Stimulated activated CD8-positive, alpha-beta memory T cell treated with anti-CD3 and anti-CD28 coated beads, Interleukin-7, amount 100 ng/mL, for 1 hour (primary cell): ENCODE data around the gene CHL1.
"Not testable (repeated sequence)": the region's sequence is repeated elsewhere in the genome, so short reads cannot be mapped to it uniquely, and the experiment has no call there.

ENCODE experiments used
- DNase-seq, 2 donors: peaks; one replicate each; pipeline ENCODE4 v3.0.0-alpha.2; 2020; ENCODE audit warnings: low read depth in 2 of 2

The CHL1 gene

DNA sequence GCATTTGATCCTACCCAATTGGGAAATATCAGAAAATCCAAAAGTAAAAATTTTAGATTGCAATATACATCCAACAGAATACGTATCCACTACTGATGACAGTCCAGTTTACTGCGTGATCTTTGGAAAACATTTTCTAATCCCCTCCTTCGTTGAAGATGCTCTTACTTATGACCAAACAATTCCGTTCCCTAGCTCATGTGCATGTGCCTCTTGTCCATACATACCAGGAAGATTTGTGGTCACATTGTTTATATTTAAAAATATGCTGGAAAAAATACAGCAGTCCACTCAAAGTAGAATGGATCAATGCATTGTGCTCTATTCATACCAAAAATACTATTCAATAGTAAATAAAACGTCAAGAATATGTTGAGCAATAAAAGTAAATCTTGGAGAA, 135.3 kb downstream of the CHL1 start:
- no peak for DNase-seq

GRCh38 chr3:332701-333100, 136.1 kb downstream of the CHL1 start:
- DNase-seq: no peak

GRCh38 chr3:335240-335639, 138.7 kb downstream of the CHL1 start:
- no peak for DNase-seq

DNA sequence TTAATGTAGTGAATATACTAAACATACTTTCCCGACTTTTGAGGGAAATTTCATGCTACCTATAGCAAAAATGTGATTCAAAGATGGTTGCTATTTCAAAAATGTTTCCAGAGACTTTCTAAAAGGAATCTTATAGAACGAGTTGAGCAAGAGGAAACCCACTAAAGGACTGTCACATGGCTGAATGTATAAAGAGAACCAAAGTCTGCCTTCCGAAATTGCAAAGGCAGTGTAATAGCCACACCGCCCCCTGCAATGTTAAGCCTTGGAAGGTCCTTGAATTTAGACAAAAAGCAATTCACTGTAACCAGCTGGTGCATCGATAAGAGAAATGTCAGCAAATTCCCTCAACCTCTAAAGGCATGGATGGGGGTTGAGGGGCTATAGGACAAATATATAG, 142.8 kb downstream of the CHL1 start:
- no peak for DNase-seq

DNA sequence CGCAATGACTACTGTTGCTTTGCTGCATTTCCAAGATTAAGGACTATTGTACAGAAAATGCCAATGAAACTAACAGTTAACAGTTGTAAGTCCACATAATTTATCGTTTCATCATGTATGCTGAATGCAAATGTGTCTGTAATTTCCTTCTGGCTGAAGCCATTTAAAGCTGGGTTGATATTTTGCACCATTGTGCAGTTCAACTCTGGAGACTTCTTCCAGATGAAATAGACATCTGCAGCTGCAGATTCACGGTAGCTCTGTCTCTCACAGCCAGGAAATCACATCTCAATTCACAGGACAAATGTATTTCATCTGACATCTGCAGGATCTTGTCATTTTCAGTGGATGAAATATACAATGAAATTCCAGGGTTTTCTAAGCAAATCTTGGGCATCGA, 145.4 kb downstream of the CHL1 start:
- no peak for DNase-seq

- no peak for DNase-seq
Measured at GRCh38 chr3:346186-346585, 149.6 kb downstream of the CHL1 start.

- DNase-seq: no peak
Measured at GRCh38 chr3:347581-347980, 151.0 kb downstream of the CHL1 start.

GRCh38 chr3:350871-351371, 154.4 kb downstream of the CHL1 start:
- no peak for DNase-seq

- no peak for DNase-seq
Measured at GRCh38 chr3:352599-352998, 156.0 kb downstream of the CHL1 start.

- DNase-seq: no peak
Measured at GRCh38 chr3:353191-353739, 156.7 kb downstream of the CHL1 start.

DNA sequence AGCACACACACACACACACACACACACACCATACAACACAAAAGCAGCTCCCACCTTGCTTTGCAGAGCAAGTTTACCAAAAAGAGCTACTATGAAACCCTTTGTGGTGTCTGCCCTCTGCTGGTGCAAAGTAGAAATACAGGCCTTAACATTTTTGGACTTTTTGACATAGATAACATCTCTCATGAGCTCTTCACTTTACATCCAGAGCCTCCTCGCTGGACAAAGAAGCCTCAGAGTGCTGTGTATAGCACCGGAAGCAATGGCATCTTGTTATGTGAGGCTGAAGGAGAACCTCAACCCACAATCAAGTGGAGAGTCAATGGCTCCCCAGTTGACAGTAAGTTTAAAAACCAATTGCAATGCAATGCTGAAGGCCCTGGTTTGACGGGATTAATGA, 157.9 kb downstream of the CHL1 start:
- no peak for DNase-seq

DNA sequence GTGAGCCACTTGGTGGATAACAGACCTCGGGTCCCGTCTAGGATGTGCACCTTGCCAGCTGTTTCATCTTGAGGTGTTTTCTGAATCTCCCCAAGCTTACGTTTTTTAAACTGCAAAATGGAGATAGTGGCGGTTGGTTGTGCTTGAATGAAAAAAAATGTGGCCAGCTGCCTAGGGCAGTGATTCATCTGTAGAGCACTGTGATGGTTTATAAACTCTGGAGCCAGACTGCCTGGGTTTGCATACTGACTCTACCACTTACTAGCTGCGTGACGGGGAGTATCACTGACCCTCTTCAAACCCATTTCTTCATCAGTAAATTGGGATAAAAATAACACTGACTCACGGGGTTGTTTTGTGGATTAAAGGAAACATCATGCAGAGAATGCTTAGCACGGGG, 159.1 kb downstream of the CHL1 start:
- no peak for DNase-seq

DNA sequence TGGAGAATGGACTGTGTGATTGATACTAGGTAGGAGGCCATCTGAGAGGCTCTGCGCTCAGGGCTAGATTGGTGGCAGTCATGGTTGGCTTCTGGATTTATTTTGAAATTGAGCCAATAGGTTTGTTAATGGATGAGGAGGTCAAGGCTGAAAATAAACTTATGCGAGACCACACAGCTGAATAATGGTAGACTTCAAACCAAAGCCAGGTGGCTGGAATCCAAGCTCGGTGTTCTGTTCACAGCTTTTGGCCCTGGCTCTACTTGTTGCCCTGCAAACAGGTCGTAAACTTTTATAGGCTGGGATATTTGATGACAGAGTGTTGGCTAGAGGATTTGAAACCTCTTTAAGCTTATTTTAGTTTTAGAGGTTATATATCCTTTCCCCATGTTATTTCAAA, 160.4 kb downstream of the CHL1 start:
- DNase-seq: no peak

- DNase-seq: no peak
Measured at GRCh38 chr3:359672-360071, 163.1 kb downstream of the CHL1 start.

GRCh38 chr3:362681-363338, 166.2 kb downstream of the CHL1 start:
- no peak for DNase-seq

GRCh38 chr3:364287-364686, 167.7 kb downstream of the CHL1 start:
- DNase-seq: no peak

- no peak for DNase-seq
Measured at GRCh38 chr3:365268-365667, 168.7 kb downstream of the CHL1 start.

DNA sequence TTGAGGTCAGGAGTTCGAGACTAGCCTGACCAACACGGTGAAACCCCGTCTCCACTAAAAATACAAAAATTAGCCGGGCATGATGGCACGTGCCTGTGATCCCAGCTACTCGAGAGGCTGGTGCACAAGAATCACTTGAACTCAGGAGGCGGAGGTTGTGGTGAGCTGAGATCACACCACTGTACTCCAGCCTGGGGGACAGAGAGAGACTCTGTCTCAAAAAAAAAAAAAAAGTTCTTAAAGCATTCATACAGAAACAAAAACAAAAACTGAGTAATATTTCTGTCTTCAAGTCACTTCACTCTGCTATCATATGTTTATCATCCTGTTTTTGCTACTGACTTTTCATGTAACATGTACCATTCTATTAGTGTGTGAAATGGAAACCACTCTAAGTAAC, 169.7 kb downstream of the CHL1 start:
- DNase-seq: not testable (repeated sequence)

- no peak for DNase-seq
Measured at GRCh38 chr3:373193-373779, 176.7 kb downstream of the CHL1 start.

DNA sequence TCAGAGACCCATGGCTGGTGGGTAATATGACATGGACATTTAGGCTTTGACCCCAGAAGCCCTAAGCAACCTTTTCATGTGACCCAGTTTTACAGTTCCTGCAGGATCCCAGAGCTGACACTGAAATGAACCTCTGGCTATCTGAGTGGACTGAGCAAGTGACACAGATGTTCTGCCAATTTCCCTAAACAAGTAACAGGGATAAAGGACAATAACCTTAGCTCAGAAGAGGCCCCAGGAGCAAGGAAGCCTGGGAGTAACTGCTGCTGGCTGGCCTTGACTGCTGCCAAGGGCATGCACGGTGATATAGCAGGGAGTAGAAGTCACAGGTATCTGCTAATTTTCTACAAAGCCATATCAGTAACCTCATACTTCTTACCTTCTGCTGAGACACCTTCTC, 177.9 kb downstream of the CHL1 start:
- no peak for DNase-seq

DNA sequence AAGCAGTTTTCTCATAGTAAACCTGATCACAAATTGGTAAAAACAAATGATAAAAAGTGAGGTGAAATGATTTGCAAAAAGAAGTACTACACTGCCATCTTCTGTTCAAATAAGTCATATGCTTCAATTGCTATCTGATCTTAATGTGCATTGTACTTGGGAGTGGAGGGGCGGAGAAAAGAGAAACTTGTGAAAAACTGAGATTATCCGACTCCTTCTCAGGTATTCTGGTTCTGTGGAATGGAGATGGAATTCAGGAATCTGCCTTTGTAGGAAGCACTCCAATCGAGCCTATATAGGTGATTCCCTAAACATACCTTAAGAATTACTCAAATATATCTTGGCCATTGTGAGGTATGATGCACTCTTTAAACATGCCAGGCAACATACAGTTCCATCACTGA, 180.6 kb downstream of the CHL1 start:
- DNase-seq: no peak

DNA sequence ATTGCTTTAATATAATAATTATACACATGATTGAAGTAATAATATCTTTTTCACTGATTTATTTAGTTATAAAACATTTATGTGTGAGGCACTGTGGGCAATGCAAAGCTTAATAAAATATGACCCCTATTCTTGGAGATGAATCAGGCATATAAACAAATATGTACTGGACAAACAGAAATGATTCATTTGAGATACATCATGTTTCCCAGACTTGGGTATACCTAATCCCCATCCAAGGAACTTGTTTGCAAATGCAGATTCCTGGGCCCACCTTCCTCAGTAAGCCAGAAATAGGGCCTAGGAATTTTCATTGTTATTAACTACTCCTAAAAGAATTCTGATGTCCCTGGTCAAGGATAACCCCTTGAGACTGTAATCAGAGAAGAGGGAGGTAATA, 184.2 kb downstream of the CHL1 start:
- no peak for DNase-seq

GRCh38 chr3:385151-385550, 188.6 kb downstream of the CHL1 start:
- no peak for DNase-seq

- no peak for DNase-seq
Measured at GRCh38 chr3:394775-395174, 198.2 kb downstream of the CHL1 start.
